ENCODE results near the gene TRMT13. TPM values are rescaled to one million over a fixed set of nuclear protein-coding genes. Genes with fewer than 3 reads are reported as not detected.
"Not testable (repeated sequence)": the region's sequence is repeated elsewhere in the genome, so short reads cannot be mapped to it uniquely, and the experiment has no call there.

The TRMT13 gene
- total RNA-seq, 1 donor from 2014 or later: 20.2 TPM

DNA sequence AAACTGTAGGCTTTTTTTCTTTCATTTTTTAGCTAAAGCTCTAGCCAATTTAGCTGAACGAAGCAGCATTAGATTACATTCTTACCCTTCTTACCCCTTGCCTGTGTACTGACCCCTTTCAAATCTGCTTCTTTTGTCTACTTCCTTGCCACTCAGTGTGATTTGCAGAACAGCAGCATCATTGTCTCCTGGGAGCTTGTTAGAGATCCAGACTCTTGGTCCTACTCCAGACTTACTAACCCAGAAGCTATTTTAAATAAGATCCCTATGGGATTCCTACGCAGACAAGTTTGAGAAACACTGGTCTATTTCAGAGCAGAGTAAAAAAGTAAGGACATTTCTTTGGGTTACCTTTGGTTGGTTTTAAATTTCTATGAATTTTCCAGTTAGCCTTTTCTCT is 31.3 kb downstream of the TRMT13 start:
- DNase-seq (ENCODE audit: low read depth): no peak

- DNase-seq (ENCODE audit: low read depth): no peak
These were observed 31.7 kb downstream of the TRMT13 start for GRCh38 chr1:100164702-100165101.

DNA sequence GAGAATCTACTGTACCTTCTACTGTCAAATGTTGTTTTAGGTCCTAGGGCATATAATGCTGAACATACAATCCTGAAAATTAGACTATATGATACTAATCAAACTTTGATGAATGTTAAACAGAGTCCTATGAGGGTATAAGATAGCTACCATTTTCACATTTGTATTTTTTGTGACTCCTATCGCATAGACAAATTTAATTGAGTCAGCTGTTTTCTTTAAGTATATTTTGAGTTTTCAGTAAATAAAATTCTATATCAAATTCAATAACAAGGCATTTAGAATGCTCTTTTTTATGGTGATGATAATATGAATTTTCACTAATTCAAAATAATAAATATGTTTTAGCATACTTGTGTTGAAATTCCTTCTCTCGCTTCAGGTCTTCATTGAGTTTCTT is 35.1 kb downstream of the TRMT13 start:
- no peak for DNase-seq (ENCODE audit: low read depth)

- no peak for DNase-seq (ENCODE audit: low read depth)
These were observed 44.5 kb downstream of the TRMT13 start for GRCh38 chr1:100177295-100178041.

- DNase-seq (ENCODE audit: low read depth): no peak
These were observed 45.1 kb downstream of the TRMT13 start, which contains the start of gene LRRC39 for GRCh38 chr1:100178091-100178490. Gene LRRC39 (minus strand): TSS chr1:100178256. CDS start chr1:100168516, 9,740 bp downstream.

- no peak for DNase-seq (ENCODE audit: low read depth)
These were observed 50.4 kb downstream of the TRMT13 start for GRCh38 chr1:100183370-100183769.

DNA sequence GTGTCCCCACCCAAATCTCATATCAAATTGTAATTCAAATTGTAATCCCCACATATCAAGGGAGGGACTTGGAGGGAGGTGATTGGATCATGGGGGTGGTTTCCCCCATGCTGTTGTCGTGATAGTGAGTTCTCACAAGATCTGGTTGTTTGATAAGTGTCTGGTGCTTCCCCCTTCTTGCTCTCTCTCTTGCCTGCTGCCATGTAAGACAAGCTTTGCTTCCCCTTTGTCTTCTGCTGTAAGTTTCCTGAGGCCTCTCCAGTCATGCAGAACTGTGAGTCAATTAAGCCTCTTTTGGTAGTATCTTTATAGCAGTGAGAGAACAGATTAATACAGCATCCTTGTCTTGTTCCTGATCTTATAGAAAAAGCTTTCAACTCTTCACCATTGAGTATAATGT is 51.6 kb downstream of the TRMT13 start:
- DNase-seq (ENCODE audit: low read depth): peak; percentile 59

- DNase-seq (ENCODE audit: low read depth): peak; percentile 90
These were observed 54.9 kb downstream of the TRMT13 start for GRCh38 chr1:100187912-100188311.

DNA sequence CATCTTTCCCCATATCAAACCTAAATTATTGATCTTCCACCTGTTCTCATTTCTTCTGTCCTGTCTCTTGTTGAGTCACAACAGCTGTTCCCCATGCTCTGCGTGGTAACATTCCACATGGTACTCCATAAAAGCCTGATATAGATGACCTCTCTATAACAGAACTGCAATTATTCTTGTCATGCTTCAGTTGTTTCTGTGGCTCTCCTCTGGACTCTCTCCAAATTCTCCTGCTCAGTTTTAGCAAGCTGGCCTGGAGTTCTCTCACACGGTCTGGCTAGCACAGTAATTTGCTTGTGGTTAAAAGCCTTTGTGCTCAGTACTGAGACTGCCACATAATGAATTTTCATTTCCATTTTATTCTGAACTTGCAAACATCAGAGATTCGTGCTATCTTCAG is 55.7 kb downstream of the TRMT13 start:
- DNase-seq (ENCODE audit: low read depth): peak; percentile 99

DNA sequence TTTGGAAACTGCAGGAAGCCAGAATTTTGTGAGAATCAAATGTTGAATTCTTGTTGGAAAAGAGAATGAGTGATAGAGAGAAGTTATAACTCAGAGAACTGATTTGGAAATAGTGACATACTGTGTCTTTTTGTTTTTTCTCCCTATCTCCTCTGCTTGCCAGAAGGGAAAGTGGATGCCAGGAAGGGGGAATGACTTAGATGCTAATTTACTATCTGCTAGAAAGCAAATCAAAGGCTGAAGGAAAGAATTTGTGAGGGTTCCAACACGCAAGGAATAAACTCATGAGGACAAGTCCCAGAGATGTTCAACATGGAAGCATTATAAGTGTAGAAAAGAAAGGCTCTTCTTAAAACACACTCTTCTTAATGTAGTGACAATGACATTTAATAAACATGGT is 65.6 kb downstream of the TRMT13 start:
- DNase-seq (ENCODE audit: low read depth): no peak

GRCh38 chr1:100200060-100200459 is 67.1 kb downstream of the TRMT13 start:
- DNase-seq (ENCODE audit: low read depth): not testable (repeated sequence)

Other genes starting within 250 kb of the TRMT13 start
- 29.0 and 40.6 TPM in 2 replicates for gene SLC35A3, start 163.2 kb upstream of the TRMT13 start, total RNA-seq
- gene SASS6, start 233 bp upstream of the TRMT13 start, total RNA-seq: 4.5 TPM in 2 replicates
- gene LRRC39, start 45.1 kb downstream of the TRMT13 start, total RNA-seq: 0.20 TPM in 1 of 2 replicates, not detected in the other
- 8.7 and 22.1 TPM in 2 replicates for gene DBT, start 116.7 kb downstream of the TRMT13 start, total RNA-seq
- 44.2 and 60.1 TPM in 2 replicates for gene RTCA, start 133.1 kb downstream of the TRMT13 start, total RNA-seq
- 6.5 and 9.6 TPM in 2 replicates for gene CDC14A, start 219.3 kb downstream of the TRMT13 start, total RNA-seq